ENCODE measurements around the gene LAMA3.

LAMA3 gene

DNA sequence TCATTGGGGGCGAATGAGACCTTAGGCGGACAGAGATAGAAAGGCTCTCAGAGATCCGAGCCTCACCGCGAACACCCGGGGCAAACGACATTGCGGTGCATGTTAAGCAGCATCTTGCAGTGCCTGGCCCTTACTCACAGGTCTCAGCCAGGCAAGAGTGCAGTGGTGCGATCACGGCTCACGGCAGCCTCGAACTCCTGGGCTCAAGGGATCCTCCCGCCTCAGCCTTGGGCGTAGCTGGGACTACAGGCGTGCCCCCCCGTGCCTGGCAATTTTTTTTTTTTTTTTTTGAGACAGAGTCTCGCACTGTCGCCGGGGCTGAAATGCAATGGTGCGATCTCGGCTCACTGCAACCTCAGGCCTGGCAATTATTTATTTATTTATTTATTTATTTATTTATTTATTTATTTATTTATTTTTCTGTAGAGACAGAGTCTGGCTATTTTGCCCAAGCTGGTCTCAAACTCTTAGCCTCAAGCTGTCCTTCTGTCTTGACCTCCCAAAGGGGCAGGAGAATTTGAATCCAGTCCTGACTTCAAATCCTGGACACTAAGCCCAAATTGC lies 1.3 kb downstream of the LAMA3 start:
- TF ChIP-seq, protein P1, sequence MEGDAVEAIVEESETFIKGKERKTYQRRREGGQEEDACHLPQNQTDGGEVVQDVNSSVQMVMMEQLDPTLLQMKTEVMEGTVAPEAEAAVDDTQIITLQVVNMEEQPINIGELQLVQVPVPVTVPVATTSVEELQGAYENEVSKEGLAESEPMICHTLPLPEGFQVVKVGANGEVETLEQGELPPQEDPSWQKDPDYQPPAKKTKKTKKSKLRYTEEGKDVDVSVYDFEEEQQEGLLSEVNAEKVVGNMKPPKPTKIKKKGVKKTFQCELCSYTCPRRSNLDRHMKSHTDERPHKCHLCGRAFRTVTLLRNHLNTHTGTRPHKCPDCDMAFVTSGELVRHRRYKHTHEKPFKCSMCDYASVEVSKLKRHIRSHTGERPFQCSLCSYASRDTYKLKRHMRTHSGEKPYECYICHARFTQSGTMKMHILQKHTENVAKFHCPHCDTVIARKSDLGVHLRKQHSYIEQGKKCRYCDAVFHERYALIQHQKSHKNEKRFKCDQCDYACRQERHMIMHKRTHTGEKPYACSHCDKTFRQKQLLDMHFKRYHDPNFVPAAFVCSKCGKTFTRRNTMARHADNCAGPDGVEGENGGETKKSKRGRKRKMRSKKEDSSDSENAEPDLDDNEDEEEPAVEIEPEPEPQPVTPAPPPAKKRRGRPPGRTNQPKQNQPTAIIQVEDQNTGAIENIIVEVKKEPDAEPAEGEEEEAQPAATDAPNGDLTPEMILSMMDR (conservative IDR thresholded peaks at IDR 0.05; ENCODE audit: low read depth, low read length): no peak
- H3K4me3 ChIP-seq (ENCODE audit: low read length): peak overlapping the region; percentile 42
- no peak for DNase-seq (ENCODE audit: low read depth)

DNA sequence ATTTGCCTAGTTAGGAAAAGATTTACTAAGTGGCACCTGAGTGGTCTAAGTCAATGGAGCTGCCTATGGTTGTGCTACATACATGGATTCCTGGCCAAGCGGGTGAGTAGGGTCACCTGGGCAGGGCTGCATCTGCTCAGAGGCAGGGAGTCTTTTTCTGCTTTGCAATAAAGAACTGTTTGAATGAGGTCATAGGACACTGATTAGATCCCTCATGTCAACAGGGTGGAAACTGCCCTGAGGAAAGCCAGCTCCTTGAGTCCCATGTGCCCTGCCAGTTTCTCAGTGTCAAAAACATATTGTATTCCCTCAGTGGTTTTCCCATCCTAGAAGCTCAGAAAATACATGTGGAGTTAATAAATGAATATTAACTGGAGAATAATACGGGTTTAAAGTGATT lies 4.6 kb downstream of the LAMA3 start:
- TF ChIP-seq, protein P1 (conservative IDR thresholded peaks at IDR 0.05; ENCODE audit: low read depth, low read length): no peak

DNA sequence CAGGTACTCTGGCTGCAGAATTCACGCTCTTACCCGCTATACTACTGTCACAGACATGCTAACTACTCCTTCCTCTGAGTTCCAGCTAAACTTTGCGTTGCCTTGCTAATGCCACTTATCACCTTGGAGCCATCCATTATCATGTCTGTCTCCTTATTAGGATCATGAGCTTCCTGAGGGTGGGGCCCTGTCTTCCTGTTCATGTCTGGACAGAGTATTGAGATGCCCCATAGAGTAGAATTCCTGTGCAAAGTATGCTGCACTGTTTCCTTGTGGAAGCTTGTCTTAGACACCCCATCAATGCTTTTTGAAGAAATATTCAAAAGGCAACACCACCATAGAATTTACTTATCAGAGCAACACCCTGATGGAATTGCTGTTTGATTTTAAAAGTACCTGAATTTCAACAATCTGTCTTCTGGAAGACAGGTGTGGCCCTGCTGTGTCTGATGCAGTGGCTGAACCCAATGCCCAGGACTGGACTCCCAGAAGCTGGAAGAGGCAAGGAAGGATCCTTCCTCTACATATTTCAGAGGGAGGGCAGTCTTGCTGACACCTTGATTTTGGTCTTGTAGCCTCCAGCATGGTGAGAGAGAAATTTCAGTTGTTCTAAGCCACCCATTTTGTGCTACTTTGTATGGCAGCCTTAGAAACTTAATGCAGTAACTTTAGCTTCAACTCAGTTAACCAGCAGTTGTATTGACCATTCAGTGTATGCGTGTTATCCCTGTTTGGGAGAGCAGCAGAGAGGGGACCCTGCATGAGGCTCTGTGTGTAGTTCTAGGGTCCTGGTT lies 5.6 kb downstream of the LAMA3 start:
- no peak overlapping the region for H3K4me3 ChIP-seq (ENCODE audit: low read length)
- DNase-seq (ENCODE audit: low read depth): no peak
- TF ChIP-seq, protein P1 (conservative IDR thresholded peaks at IDR 0.05; ENCODE audit: low read depth, low read length): no peak

More for the DNA sequence above, 4.6 kb downstream of the LAMA3 start:
- H3K4me3 ChIP-seq (ENCODE audit: low read length): no peak overlapping the region
- DNase-seq (ENCODE audit: low read depth): no peak

DNA sequence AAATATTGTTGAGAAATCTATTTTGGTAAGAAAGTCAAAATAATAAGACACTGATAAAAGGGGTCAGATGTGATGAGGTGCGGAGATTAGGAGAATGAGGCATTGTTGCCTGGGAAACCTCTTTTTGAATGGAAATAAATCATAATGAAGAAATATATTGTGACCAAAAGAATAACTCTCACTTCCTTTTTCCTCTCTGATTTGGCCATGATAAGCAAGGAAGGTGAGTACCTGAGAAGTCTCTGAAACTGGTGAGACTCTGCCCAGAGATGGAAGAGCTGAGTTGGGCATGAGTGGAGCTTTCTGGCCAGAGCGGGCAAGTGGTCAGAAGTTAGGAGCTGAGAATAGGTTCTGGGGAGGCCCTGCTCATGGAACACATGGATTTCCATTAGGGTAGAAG lies 11.8 kb downstream of the LAMA3 start:
- TF ChIP-seq, protein P1 (conservative IDR thresholded peaks at IDR 0.05; ENCODE audit: low read depth, low read length): no peak
- H3K4me3 ChIP-seq (ENCODE audit: low read length): no peak overlapping the region
- no peak for DNase-seq (ENCODE audit: low read depth)

DNA sequence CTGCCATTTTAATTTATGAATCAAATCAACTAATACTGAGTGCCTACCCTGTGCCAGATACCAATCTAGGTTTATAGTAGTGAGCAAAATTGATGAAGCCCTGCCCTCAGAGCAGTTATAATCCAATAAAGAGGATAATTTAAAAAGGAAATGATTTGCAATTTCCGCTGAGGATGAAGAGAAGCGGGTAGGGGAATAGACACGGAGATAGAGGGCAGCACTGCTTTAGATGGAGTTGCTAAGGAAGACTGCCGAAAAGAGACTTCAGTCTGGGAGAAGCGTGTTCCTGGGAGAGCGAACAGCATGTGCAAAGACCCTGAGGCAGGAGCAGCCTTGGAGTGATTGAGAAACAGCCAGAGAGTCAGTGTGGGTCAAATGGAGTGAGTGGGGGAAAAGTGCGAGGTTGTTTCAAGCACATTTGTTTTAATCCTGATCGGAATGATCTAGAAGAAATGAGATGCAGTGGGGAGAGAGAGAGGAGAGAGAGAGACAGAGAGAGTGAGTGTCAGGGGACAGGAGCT lies 12.4 kb downstream of the LAMA3 start:
- TF ChIP-seq, protein P1 (conservative IDR thresholded peaks at IDR 0.05; ENCODE audit: low read depth, low read length): no peak
- no peak for DNase-seq (ENCODE audit: low read depth)
- no peak overlapping the region for H3K4me3 ChIP-seq (ENCODE audit: low read length)

DNA sequence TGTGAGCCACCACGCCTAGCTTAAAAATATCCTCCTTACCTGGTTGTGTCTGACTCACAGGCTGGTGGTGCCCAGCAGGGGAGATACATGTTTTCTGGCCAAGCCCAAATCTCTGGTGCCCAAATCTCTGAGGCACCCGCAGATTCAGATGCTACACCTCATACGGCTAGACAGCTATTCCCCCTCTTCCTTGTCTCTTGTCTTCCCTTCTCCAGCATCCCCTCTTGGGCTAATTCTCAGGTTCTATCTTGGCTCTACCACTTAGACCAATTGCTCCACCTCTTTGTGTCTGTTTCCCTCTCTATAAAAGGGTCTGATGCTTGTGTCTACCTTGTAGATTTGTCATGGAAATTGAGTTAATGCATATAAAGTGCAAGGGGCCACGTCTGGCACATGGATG lies 13.4 kb downstream of the LAMA3 start:
- TF ChIP-seq, protein P1 (conservative IDR thresholded peaks at IDR 0.05; ENCODE audit: low read depth, low read length): no peak
- DNase-seq (ENCODE audit: low read depth): no peak
- no peak overlapping the region for H3K4me3 ChIP-seq (ENCODE audit: low read length)

Measured in retinal pigment epithelial cell (primary cell).